DND-41 (cell line): Measurements from ENCODE around the gene ZNF816.

ENCODE experiments used
- CTCF ChIP-seq: IDR thresholded peaks from 2 replicates; pipeline ENCODE4 v1.5.1; 2012; ENCODE audit warnings: borderline replicate concordance, low read length, moderate library complexity, mild to moderate bottlenecking; ENCODE audit not compliant: poor library complexity, severe bottlenecking; ENCODE audit errors: extremely low read depth
- EZH2 ChIP-seq: IDR thresholded peaks from 3 replicates; pipeline ENCODE4 v1.6.1; 2012; ENCODE audit warnings: borderline replicate concordance, low read depth, mild to moderate bottlenecking, moderate library complexity, low read length, inconsistent platforms; ENCODE audit not compliant: severe bottlenecking

- TF ChIP-seq CTCF (no peak), EZH2 (no peak)
These were observed 45.1 kb downstream of the ZNF816 start for GRCh38 chr19:52917531-52917930.
